Hematopoietic multipotent progenitor cell treated with erythropoietin and hydrocortisone succinate and interleukin-3 and kit ligand, for 6 days (in vitro differentiated cells): ENCODE measurements around the gene ZBTB20.
A peak's percentile ranks its signal among the peaks of the same experiment; 100 is the strongest.

ENCODE experiments used
- DNase-seq: peaks from one replicate; pipeline ENCODE4 v3.0.0-alpha.2; 2015

Gene ZBTB20

GRCh38 chr3:114427285-114428043, 719.6 kb downstream of the ZBTB20 start:
- no peak for DNase-seq

GRCh38 chr3:114424337-114424736, 722.8 kb downstream of the ZBTB20 start:
- DNase-seq: no peak

GRCh38 chr3:114421204-114421603, 725.9 kb downstream of the ZBTB20 start:
- DNase-seq: no peak

- peak; percentile 9 for DNase-seq
Measured at GRCh38 chr3:114420072-114420471, 727.0 kb downstream of the ZBTB20 start.

- peak; percentile 83 for DNase-seq
Measured at GRCh38 chr3:114418724-114419543, 728.2 kb downstream of the ZBTB20 start.

- DNase-seq: no peak
Measured at GRCh38 chr3:114418107-114418506, 729.0 kb downstream of the ZBTB20 start.

- DNase-seq: no peak
Measured at GRCh38 chr3:114417675-114418074, 729.4 kb downstream of the ZBTB20 start.

GRCh38 chr3:114417265-114417664, 729.8 kb downstream of the ZBTB20 start:
- no peak for DNase-seq

- no peak for DNase-seq
Measured at GRCh38 chr3:114411811-114412803, 735.0 kb downstream of the ZBTB20 start.

GRCh38 chr3:114411190-114411668, 735.9 kb downstream of the ZBTB20 start:
- no peak for DNase-seq

- DNase-seq: no peak
Measured at GRCh38 chr3:114408736-114409670, 738.1 kb downstream of the ZBTB20 start.

- DNase-seq: no peak
Measured at GRCh38 chr3:114406922-114407321, 740.2 kb downstream of the ZBTB20 start.

GRCh38 chr3:114406286-114406685, 740.8 kb downstream of the ZBTB20 start:
- DNase-seq: no peak

GRCh38 chr3:114405202-114405990, 741.7 kb downstream of the ZBTB20 start:
- no peak for DNase-seq

- DNase-seq: no peak
Measured at GRCh38 chr3:114404590-114404989, 742.5 kb downstream of the ZBTB20 start.

GRCh38 chr3:114402838-114403237, 744.2 kb downstream of the ZBTB20 start:
- DNase-seq: no peak

- DNase-seq: no peak
Measured at GRCh38 chr3:114401346-114401745, 745.7 kb downstream of the ZBTB20 start.

- DNase-seq: no peak
Measured at GRCh38 chr3:114400371-114400770, 746.7 kb downstream of the ZBTB20 start.

GRCh38 chr3:114394551-114394950, 752.5 kb downstream of the ZBTB20 start:
- DNase-seq: no peak

- no peak for DNase-seq
Measured at GRCh38 chr3:114393367-114394072, 753.6 kb downstream of the ZBTB20 start.
